Prostate gland (tissue), 2 donors: ENCODE measurements around the gene THOC3.
"Not testable (repeated sequence)": the region's sequence is repeated elsewhere in the genome, so short reads cannot be mapped to it uniquely, and the experiment has no call there.

Experiments used
- CTCF ChIP-seq, 4 experiments: fragments of 200-600 bp in 2 of 4; fragments of 450-650 bp in 2 of 4; sonication (generic) in 2 of 4; IDR thresholded peaks; 1 replicate in 3 of 4; 2 replicates in 1 of 4; pipeline ENCODE4 v1.5.1; 2016 to 2019; ENCODE audit warnings: antibody characterized with exemption in 4 of 4, mild to moderate bottlenecking in 2 of 4, moderate library complexity in 2 of 4
- POLR2A ChIP-seq: fragments of 450-650 bp; IDR thresholded peaks from one replicate; pipeline ENCODE4 v1.6.1; 2016; ENCODE audit warnings: antibody characterized with exemption, mild to moderate bottlenecking

GRCh38 chr5:176007220-176007619 is 39.1 kb upstream of the THOC3 start:
- not testable (repeated sequence) for TF ChIP-seq POLR2A; CTCF (IDR thresholded peaks at IDR 0.05)
